ENCODE results near the gene TJP2.

TJP2 gene

GRCh38 chr9:69237702-69238295 is 63.7 kb downstream of the TJP2 start:
- DNase-seq = no peak

- no peak for DNase-seq
Observed at GRCh38 chr9:69243116-69243515, 69.0 kb downstream of the TJP2 start.

- DNase-seq = no peak
Observed at GRCh38 chr9:69246629-69247028, 72.6 kb downstream of the TJP2 start.

- no peak for DNase-seq
Observed at GRCh38 chr9:69248005-69248404, 73.9 kb downstream of the TJP2 start.

GRCh38 chr9:69249337-69249736 is 75.3 kb downstream of the TJP2 start:
- no peak for DNase-seq

- no peak for DNase-seq
Observed at GRCh38 chr9:69250681-69251080, 76.6 kb downstream of the TJP2 start.

GRCh38 chr9:69252436-69252835 is 78.4 kb downstream of the TJP2 start:
- DNase-seq = no peak

GRCh38 chr9:69253057-69253456 is 79.0 kb downstream of the TJP2 start:
- DNase-seq = no peak

- no peak for DNase-seq
Observed at GRCh38 chr9:69254223-69254622, 80.1 kb downstream of the TJP2 start.

GRCh38 chr9:69255591-69255990 is 81.5 kb downstream of the TJP2 start:
- DNase-seq = no peak

- no peak for DNase-seq
Observed at GRCh38 chr9:69258551-69258950, 84.5 kb downstream of the TJP2 start.

- DNase-seq = no peak
Observed at GRCh38 chr9:69260161-69260560, 86.1 kb downstream of the TJP2 start.

- no peak for DNase-seq
Observed at GRCh38 chr9:69261636-69262035, 87.6 kb downstream of the TJP2 start.

GRCh38 chr9:69264526-69264925 is 90.4 kb downstream of the TJP2 start:
- DNase-seq = no peak

- no peak for DNase-seq
Observed at GRCh38 chr9:69265891-69266290, 91.8 kb downstream of the TJP2 start.

- DNase-seq = no peak
Observed at GRCh38 chr9:69272212-69272611, 98.1 kb downstream of the TJP2 start.

GRCh38 chr9:69273161-69273560 is 99.1 kb downstream of the TJP2 start:
- no peak for DNase-seq

- no peak for DNase-seq
Observed at GRCh38 chr9:69276775-69277174, 102.7 kb downstream of the TJP2 start.

- DNase-seq = no peak
Observed at GRCh38 chr9:69279084-69279731, 105.1 kb downstream of the TJP2 start.

GRCh38 chr9:69279733-69280132 is 105.7 kb downstream of the TJP2 start:
- no peak for DNase-seq

GRCh38 chr9:69283003-69283402 is 108.9 kb downstream of the TJP2 start:
- no peak for DNase-seq

- peak in 1 of 2 experiments; percentile 5 for DNase-seq
Observed at GRCh38 chr9:69292078-69292477, 118.0 kb downstream of the TJP2 start.

- DNase-seq = no peak
Observed at GRCh38 chr9:69293156-69293555, 119.1 kb downstream of the TJP2 start.

- no peak for DNase-seq
Observed at GRCh38 chr9:69295872-69296552, 121.9 kb downstream of the TJP2 start.

Data from SW 1271 (cell line).